Stimulated activated naive CD8-positive, alpha-beta T cell treated with anti-CD3 and anti-CD28 coated beads, Interleukin-15, Interleukin-2, amounts not matched to agents 100 U/mL and 50 U/mL, for 24 hours (primary cell): ENCODE measurements around the gene XPO4.
"Not testable (repeated sequence)": the region's sequence is repeated elsewhere in the genome, so short reads cannot be mapped to it uniquely, and the experiment has no call there.

Experiments
- ATAC-seq: fragments of 150-1000 bp; cut with Tn5 transposase; one replicate; pipeline ENCODE4 v1.10.0; 2021
- DNase-seq: peaks from one replicate; pipeline ENCODE4 v3.0.0; 2021

The XPO4 gene

GRCh38 chr13:20890540-20890939, 12.0 kb downstream of the XPO4 start:
- not testable (repeated sequence) for DNase-seq, ATAC-seq

- ATAC-seq (no peak), DNase-seq (no peak)
Observed at GRCh38 chr13:20882206-20882605, 20.3 kb downstream of the XPO4 start.

- DNase-seq (no peak), ATAC-seq (no peak)
Observed at GRCh38 chr13:20877902-20878301, 24.6 kb downstream of the XPO4 start.

- ATAC-seq, DNase-seq: not testable (repeated sequence)
Observed at GRCh38 chr13:20876802-20877201, 25.7 kb downstream of the XPO4 start.

- not testable (repeated sequence) for ATAC-seq, DNase-seq
Observed at GRCh38 chr13:20874439-20874838, 28.1 kb downstream of the XPO4 start.

GRCh38 chr13:20873348-20873747, 29.2 kb downstream of the XPO4 start:
- ATAC-seq (no peak), DNase-seq (no peak)

GRCh38 chr13:20870829-20871228, 31.7 kb downstream of the XPO4 start:
- ATAC-seq, result no peak
- no peak for DNase-seq

- no peak for ATAC-seq
- DNase-seq, result no peak
Observed at GRCh38 chr13:20869540-20869939, 33.0 kb downstream of the XPO4 start.

- no peak for ATAC-seq
- no peak for DNase-seq
Observed at GRCh38 chr13:20867408-20867807, 35.1 kb downstream of the XPO4 start.

GRCh38 chr13:20861666-20862065, 40.9 kb downstream of the XPO4 start:
- not testable (repeated sequence) for DNase-seq, ATAC-seq

- DNase-seq (no peak), ATAC-seq (no peak)
Observed at GRCh38 chr13:20860844-20861243, 41.7 kb downstream of the XPO4 start.

- DNase-seq (no peak), ATAC-seq (no peak)
Observed at GRCh38 chr13:20856650-20857049, 45.9 kb downstream of the XPO4 start.

- ATAC-seq, result no peak
- DNase-seq, result no peak
Observed at GRCh38 chr13:20851844-20852402, 50.6 kb downstream of the XPO4 start.

- ATAC-seq (no peak), DNase-seq (no peak)
Observed at GRCh38 chr13:20848944-20849343, 53.6 kb downstream of the XPO4 start.

GRCh38 chr13:20848203-20848602, 54.3 kb downstream of the XPO4 start:
- ATAC-seq, result no peak
- no peak for DNase-seq

- DNase-seq, result no peak
- ATAC-seq, result no peak
Observed at GRCh38 chr13:20847296-20847695, 55.2 kb downstream of the XPO4 start.

GRCh38 chr13:20843166-20843565, 59.4 kb downstream of the XPO4 start:
- ATAC-seq, result no peak
- no peak for DNase-seq

GRCh38 chr13:20840568-20840967, 62.0 kb downstream of the XPO4 start:
- no peak for ATAC-seq
- no peak for DNase-seq

GRCh38 chr13:20833900-20834679, 68.5 kb downstream of the XPO4 start:
- ATAC-seq (no peak), DNase-seq (no peak)

- ATAC-seq (no peak), DNase-seq (no peak)
Observed at GRCh38 chr13:20832861-20833260, 69.7 kb downstream of the XPO4 start.

GRCh38 chr13:20831933-20832332, 70.6 kb downstream of the XPO4 start:
- DNase-seq (no peak), ATAC-seq (no peak)

GRCh38 chr13:20831254-20831653, 71.3 kb downstream of the XPO4 start:
- ATAC-seq (no peak), DNase-seq (no peak)

- DNase-seq, result peak; percentile 25
- peak; percentile 49 for ATAC-seq
Observed at GRCh38 chr13:20828539-20829364, 73.8 kb downstream of the XPO4 start.
